KMS-11 (cell line): Measurements from ENCODE around the gene NR2E1.

Source experiments
- H2AFZ ChIP-seq: fragments of 200-600 bp; sonication (generic); 2 replicates; pipeline ENCODE4 v1.6.1; 2016; ENCODE audit warnings: antibody characterized with exemption, mixed run types, low read depth
- H3K27ac ChIP-seq: fragments of 200-600 bp; sonication (generic); 2 replicates; pipeline ENCODE4 v1.6.1; 2016; ENCODE audit warnings: mild to moderate bottlenecking, mixed run types
- H3K27me3 ChIP-seq: fragments of 200-600 bp; sonication (generic); 2 replicates; pipeline ENCODE4 v1.6.1; 2017; ENCODE audit warnings: mild to moderate bottlenecking, low read depth, mixed run types, moderate library complexity; ENCODE audit not compliant: insufficient read depth
- H3K36me3 ChIP-seq: fragments of 200-600 bp; sonication (generic); 2 replicates; pipeline ENCODE4 v1.6.1; 2017; ENCODE audit warnings: mild to moderate bottlenecking, mixed run types; ENCODE audit not compliant: insufficient read depth
- H3K4me1 ChIP-seq: fragments of 200-600 bp; sonication (generic); 2 replicates; pipeline ENCODE4 v1.6.1; 2016; ENCODE audit warnings: mild to moderate bottlenecking, low read depth, mixed run types; ENCODE audit not compliant: poor library complexity, severe bottlenecking
- H3K4me2 ChIP-seq: fragments of 200-600 bp; sonication (generic); 2 replicates; pipeline ENCODE4 v1.7.0; 2016; ENCODE audit warnings: mild to moderate bottlenecking, mixed run types
- H3K4me3 ChIP-seq: fragments of 200-600 bp; sonication (generic); IDR thresholded peaks from 2 replicates; pipeline ENCODE4 v1.6.1; 2017; ENCODE audit warnings: low read depth, low read length, mixed read lengths; ENCODE audit not compliant: insufficient read depth
- H3K79me2 ChIP-seq: fragments of 200-600 bp; sonication (generic); 2 replicates; pipeline ENCODE4 v1.6.1; 2016; ENCODE audit warnings: low read depth, mixed run types; ENCODE audit not compliant: insufficient read depth
- H3K9ac ChIP-seq: fragments of 200-600 bp; sonication (generic); 2 replicates; pipeline ENCODE4 v1.6.1; 2016; ENCODE audit warnings: mild to moderate bottlenecking, mixed run types
- H4K20me1 ChIP-seq: fragments of 200-600 bp; sonication (generic); 2 replicates; pipeline ENCODE4 v1.6.1; 2016; ENCODE audit warnings: mild to moderate bottlenecking, mixed run types; ENCODE audit not compliant: insufficient read depth
- TF ChIP-seq, protein P1 (sequence below): fragments of 200-600 bp; sonication (generic); conservative IDR thresholded peaks from 2 replicates; pipeline ENCODE4 v1.6.1; 2017; ENCODE audit warnings: low read depth, mild to moderate bottlenecking, antibody characterized with exemption, low read length, moderate library complexity, mixed read lengths

Gene NR2E1

GRCh38 chr6:108159981-108160380 lies 5.8 kb upstream of the NR2E1 start:
- Histone ChIP-seq H3K27me3 (no peaks in the 10 kb centered on the region), H3K79me2 (no peaks in the 10 kb centered on the region), H3K4me1 (no peaks in the 10 kb centered on the region), H2AFZ (no peak overlapping the region), H3K36me3 (no peaks in the 10 kb centered on the region), H3K27ac (no peak overlapping the region), H3K9ac (no peak overlapping the region), H3K4me3 (no peak overlapping the region), H4K20me1 (no peaks in the 10 kb centered on the region), H3K4me2 (no peak overlapping the region)
- TF ChIP-seq, protein P1, sequence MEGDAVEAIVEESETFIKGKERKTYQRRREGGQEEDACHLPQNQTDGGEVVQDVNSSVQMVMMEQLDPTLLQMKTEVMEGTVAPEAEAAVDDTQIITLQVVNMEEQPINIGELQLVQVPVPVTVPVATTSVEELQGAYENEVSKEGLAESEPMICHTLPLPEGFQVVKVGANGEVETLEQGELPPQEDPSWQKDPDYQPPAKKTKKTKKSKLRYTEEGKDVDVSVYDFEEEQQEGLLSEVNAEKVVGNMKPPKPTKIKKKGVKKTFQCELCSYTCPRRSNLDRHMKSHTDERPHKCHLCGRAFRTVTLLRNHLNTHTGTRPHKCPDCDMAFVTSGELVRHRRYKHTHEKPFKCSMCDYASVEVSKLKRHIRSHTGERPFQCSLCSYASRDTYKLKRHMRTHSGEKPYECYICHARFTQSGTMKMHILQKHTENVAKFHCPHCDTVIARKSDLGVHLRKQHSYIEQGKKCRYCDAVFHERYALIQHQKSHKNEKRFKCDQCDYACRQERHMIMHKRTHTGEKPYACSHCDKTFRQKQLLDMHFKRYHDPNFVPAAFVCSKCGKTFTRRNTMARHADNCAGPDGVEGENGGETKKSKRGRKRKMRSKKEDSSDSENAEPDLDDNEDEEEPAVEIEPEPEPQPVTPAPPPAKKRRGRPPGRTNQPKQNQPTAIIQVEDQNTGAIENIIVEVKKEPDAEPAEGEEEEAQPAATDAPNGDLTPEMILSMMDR = no peak

- H4K20me1 ChIP-seq = no peaks in the 10 kb centered on the region
- TF ChIP-seq, protein P1 = no peak
- no peaks in the 10 kb centered on the region for H3K36me3 ChIP-seq
- H3K9ac ChIP-seq = no peak overlapping the region
- H3K27me3 ChIP-seq = no peaks in the 10 kb centered on the region
- no peaks in the 10 kb centered on the region for H3K79me2 ChIP-seq
- no peaks in the 10 kb centered on the region for H3K4me1 ChIP-seq
- no peak overlapping the region for H3K4me3 ChIP-seq
- no peak overlapping the region for H3K4me2 ChIP-seq
- H2AFZ ChIP-seq = no peak overlapping the region
- H3K27ac ChIP-seq = no peak overlapping the region
Observed at GRCh38 chr6:108161724-108162282, 4.0 kb upstream of the NR2E1 start.

- TF ChIP-seq, protein P1 = no peak
- Histone ChIP-seq H3K4me1 (no peaks in the 10 kb centered on the region), H3K4me2 (no peak overlapping the region), H3K9ac (no peak overlapping the region), H3K27ac (no peak overlapping the region), H4K20me1 (no peaks in the 10 kb centered on the region), H2AFZ (no peak overlapping the region), H3K36me3 (no peaks in the 10 kb centered on the region), H3K4me3 (no peak overlapping the region), H3K27me3 (no peaks in the 10 kb centered on the region), H3K79me2 (no peaks in the 10 kb centered on the region)
Observed at GRCh38 chr6:108163267-108163643, 2.6 kb upstream of the NR2E1 start.

DNA sequence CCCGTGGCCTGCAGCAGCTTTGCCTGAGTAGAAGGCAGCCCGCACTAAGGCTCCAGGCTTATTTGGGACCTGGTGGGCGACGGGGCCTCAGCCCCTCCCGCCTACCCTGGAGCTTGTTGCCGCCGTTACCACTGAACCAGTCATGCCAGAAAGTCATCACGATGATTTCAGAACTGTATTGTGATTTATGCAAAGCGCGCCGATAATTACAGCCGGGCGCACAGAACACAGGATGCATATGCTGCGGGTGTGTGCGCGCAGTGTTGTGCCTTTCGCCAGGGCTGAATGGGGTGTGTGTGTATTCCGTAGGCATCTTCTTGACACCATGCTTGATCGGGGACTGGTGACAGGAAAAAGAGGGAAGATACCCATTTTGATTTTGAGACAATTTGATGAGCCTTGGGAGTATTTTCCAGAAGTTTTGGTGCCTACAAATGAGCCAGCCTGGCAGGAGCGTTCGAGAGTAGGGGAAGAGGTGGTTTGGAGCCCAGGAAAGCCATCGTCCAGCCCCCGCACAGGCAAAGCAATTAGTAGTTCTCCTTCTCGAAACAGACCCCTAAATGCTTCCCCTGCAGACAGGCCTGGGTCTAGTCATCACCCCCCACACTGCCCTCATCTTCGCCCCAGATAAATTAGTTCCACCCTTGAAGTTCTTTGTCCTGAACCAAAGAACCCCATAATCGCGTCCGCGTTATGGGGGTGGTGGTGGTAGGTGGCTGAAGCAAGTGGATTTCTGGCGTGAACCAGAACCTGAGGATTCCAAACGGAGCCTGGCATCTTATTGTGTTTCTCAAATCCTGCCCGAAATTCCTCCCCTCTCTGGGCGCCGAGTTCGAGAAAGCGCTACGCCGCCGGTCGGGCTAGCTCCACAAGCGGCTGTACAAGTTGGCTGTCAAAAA lies 1.9 kb upstream of the NR2E1 start:
- Histone ChIP-seq H3K27me3 (no peaks in the 10 kb centered on the region), H3K4me2 (no peak overlapping the region), H3K4me3 (no peak overlapping the region), H3K36me3 (no peaks in the 10 kb centered on the region), H4K20me1 (no peaks in the 10 kb centered on the region), H3K4me1 (no peaks in the 10 kb centered on the region), H2AFZ (no peak overlapping the region), H3K9ac (no peak overlapping the region), H3K79me2 (no peaks in the 10 kb centered on the region), H3K27ac (no peak overlapping the region)
- TF ChIP-seq, protein P1 = no peak
